GM21723 (cell line): ENCODE results near the gene TMEM52B.
"Not testable (repeated sequence)": the region's sequence is repeated elsewhere in the genome, so short reads cannot be mapped to it uniquely, and the experiment has no call there.

Experiments used
- ATAC-seq: cut with Tn5 transposase; IDR thresholded peaks from one replicate; pipeline ENCODE4 v1.9.1; 2021; ENCODE audit warnings: mild to moderate bottlenecking, moderate library complexity; ENCODE audit not compliant: unreplicated experiment

The TMEM52B gene

GRCh38 chr12:10211101-10211939 is 32.5 kb downstream of the TMEM52B start:
- no peak for ATAC-seq

GRCh38 chr12:10211940-10212738 is 33.3 kb downstream of the TMEM52B start:
- peak; percentile 69 for ATAC-seq

DNA sequence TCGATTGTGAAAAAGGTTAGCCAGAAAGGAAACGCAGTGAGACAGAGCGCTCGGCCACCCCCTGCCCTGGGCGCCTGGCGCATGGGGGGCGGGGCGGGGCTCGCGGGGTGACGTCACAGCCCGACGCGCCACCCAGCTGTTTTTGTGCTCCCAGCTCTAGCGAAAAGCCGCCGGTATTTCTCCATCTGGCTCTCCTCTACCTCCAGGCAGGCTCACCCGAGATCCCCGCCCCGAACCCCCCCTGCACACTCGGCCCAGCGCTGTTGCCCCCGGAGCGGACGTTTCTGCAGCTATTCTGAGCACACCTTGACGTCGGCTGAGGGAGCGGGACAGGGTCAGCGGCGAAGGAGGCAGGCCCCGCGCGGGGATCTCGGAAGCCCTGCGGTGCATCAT is 33.9 kb downstream of the TMEM52B start, which contains the start of gene GABARAPL1:
Gene GABARAPL1, plus strand, starts transcription at position 139 of the 393 bp plus-strand sequence. Its CDS starts 253 bp downstream, at position 392.
- peak; percentile 74 for ATAC-seq

DNA sequence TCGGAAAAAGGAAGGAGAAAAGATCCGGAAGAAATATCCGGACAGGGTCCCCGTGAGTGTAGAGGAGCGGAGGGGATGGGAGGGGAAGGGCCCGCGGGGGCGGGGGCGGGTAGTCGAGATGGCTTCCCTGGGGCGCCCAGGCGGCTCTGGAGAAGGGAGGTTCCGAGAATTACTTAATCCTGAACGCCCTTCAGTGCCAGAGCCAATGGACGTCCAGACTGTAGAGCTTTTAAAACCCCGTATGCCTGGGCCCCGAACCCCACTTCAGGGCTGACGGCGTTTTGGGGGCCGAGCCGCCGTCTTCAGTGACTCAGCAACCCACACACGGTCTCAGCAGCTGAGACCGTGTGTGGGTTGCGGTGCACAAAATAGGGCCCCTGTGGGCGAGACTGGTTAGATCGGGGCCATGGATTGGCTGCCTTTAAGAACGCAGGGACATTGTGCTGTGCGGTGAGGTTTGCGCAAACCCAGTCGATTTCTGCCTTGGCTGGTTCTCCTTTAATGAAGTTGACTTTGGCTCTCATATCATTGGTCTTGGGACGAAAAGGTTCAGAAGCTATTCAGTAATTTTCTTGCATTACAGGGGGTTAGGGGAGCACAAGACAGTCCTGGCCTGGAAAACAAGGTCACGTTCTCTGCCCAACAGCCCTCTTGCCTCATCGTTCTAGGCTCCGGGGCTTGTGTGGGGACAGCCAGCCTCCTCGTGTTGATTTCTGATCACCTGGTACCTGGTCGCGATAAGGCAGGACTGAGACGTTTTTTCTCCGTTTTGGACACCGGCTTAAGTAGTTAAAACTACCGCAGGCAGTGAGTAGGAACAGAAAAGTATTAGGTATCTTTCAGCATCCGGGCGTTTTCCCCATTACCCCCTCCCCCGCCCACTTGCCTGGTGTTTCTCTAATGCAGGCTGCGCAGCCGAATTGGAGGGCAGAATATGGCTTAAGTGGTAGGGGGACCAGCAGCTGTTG is 34.6 kb downstream of the TMEM52B start:
- peak; percentile 43 for ATAC-seq

DNA sequence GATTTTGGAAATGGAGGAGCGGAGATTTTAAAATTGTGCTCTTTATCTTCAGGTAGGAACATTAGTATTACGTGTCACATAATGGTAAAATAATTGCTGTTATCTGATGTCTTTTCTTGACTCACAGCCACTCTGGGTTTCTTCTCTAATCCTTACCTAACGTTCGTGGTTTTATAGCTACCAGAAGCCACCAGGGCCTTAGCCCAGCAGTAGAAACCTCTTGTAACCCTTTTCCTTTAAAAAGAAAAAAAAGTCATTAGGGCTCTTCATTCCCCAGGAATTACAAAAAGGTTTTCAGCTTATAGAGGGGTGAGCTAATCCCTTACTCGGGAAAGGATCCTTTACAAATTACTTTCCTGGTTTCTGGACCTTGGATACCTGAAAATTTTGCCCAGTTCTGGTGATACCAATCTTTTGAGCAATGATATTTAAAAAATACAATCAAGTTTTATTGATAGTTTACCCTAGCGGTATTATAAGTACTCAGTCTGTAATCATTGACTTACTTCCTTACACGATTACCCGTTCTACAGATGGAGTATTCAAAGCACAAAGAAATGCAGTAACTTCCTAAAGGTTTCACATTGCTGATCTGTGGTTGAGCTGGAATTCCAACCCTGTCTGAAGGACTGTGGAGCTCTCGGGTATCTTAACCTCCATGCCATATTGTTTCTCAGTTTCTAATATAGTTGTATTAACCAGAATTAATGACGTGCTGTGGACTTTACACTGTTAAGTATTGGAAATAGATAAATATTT is 35.5 kb downstream of the TMEM52B start:
- ATAC-seq, result no peak

- no peak for ATAC-seq
Observed at GRCh38 chr12:10214895-10215267, 36.0 kb downstream of the TMEM52B start.

- ATAC-seq, result no peak
Observed at GRCh38 chr12:10215436-10215835, 36.6 kb downstream of the TMEM52B start.

DNA sequence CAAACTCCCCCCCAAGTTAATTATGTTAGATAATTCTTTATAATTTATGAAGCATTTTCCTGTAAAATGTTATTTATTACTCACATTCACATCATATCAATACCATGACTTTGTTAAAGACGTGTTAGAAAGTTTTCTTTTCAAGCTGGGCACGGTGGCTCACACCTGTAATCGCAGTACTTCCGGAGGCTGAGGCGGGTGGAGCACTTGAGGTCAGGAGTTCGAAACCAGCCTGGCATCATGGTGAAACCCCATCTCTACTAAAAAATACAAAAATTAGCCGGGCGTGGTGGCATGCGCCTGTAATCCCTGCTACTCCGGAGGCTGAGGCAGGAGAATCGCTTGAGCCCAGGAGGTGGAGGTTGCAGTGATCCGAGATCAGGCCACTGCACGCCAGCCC is 37.1 kb downstream of the TMEM52B start:
- not testable (repeated sequence) for ATAC-seq

GRCh38 chr12:10218021-10218420 is 39.2 kb downstream of the TMEM52B start:
- ATAC-seq, result no peak

DNA sequence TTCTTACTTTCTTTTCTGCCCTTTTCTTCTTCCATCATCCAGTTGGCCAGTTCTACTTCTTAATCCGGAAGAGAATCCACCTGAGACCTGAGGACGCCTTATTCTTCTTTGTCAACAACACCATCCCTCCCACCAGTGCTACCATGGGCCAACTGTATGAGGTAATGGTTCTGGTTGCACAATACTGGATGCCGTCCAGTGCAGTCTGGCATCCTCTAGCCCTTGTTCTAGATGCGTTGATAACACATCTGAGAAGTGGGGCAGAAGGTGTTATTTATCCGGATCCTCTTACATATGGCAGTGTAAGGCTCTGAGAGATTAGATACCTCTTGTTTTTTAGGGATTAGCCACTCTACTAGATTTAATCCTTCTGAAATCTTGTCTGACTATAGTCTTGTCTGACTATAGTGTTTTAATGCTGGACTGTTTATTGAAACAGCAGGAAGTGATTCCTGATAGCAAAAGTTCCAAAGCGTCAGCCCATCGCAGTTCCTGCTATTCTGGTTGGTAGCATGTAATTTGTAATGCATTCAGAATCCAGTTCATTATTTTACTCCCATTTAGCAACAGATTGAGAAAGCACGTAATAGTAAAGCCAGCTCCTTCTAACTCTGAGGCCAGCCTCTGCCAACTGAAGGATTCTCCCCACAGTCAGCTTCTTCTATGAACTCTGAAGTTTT is 41.7 kb downstream of the TMEM52B start:
- no peak for ATAC-seq

DNA sequence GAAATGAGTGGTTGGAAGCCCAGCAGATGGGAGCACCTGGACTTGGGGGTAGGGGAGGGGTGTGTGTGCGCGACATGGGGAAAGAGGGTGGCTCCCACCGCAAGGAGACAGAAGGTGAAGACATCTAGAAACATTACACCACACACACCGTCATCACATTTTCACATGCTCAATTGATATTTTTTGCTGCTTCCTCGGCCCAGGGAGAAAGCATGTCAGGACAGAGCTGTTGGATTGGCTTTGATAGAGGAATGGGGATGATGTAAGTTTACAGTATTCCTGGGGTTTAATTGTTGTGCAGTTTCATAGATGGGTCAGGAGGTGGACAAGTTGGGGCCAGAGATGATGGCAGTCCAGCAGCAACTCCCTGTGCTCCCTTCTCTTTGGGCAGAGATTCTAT is 43.0 kb downstream of the TMEM52B start:
- ATAC-seq, result no peak

DNA sequence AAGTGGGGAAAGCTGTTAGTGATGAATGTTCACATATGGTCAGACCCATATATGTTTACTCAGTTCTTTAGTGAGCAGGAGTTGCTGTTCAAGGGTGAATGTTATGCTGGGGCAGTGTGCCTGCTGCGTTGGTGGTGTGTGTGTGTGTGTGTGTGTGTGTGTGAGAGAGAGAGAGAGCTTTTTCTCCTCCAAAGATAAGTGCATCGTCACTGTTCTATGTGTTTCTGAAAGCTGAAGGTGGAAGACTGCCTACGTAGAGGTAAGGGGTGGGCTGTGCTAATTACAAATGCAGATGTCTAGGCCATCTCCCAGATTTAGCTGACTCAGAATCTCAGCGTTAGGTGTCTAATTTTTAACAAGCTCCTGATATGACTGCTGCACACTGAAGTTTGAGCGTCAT is 44.4 kb downstream of the TMEM52B start:
- no peak for ATAC-seq

DNA sequence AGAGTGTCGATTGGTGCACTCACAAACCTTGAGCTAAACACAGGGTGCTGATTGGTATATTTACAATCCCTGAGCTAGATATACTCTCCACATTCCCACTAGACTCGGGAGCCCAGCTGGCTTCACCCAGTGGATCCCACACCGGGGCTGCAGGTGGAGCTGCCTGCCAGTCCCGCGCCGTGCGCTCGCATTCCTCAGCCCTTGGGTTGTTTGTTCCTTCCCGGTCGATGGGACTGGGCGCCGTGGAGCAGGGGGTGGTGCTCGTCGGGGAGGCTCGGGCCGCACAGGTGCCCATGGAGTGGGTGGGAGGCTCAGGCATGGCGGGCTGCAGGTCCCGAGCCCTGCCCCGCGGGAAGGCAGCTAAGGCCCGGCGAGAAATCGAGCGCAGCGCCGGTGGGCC is 46.6 kb downstream of the TMEM52B start:
- not testable (repeated sequence) for ATAC-seq

GRCh38 chr12:10226086-10226485 is 47.3 kb downstream of the TMEM52B start:
- ATAC-seq, result no peak

DNA sequence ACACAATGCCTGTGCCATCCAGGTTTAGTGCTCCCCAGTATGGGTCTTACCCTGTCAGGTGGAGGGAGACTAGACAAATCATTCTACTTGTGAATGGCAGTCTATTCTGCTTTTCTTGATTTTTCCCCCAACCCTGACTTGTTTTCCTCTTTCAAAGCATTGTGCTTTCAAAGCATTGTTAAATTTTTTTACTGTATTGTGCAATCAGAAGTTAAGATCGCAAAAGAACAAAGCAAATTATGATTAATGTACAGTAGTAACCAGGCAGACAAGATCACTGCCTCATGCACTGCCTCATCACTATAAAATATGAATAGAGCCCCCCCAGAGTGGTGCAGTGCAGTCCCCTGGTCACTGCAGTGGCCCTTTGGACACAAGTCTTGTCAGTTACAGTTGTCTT is 47.9 kb downstream of the TMEM52B start:
- ATAC-seq, result no peak

- ATAC-seq, result no peak
Observed at GRCh38 chr12:10227648-10228047, 48.8 kb downstream of the TMEM52B start.

DNA sequence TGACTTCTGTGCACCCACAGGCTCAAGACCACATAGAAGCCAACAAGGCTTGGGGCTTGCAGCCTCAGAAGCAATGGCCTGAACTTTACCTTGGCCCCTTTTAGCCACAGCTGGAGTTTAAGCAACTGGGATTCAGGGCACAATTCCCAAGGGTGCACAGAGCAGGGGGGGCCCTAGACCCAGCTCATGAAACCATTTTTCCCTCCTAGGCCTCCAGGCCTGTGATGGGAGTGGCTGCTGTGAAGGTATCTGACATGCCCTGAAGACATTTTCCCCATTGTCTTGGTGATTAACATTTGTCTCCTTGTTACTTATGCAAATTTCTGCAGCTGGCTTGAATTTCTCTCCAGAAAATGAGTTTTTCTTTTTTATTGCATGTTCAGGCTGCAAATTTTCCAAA is 55.7 kb downstream of the TMEM52B start:
- ATAC-seq, result no peak

DNA sequence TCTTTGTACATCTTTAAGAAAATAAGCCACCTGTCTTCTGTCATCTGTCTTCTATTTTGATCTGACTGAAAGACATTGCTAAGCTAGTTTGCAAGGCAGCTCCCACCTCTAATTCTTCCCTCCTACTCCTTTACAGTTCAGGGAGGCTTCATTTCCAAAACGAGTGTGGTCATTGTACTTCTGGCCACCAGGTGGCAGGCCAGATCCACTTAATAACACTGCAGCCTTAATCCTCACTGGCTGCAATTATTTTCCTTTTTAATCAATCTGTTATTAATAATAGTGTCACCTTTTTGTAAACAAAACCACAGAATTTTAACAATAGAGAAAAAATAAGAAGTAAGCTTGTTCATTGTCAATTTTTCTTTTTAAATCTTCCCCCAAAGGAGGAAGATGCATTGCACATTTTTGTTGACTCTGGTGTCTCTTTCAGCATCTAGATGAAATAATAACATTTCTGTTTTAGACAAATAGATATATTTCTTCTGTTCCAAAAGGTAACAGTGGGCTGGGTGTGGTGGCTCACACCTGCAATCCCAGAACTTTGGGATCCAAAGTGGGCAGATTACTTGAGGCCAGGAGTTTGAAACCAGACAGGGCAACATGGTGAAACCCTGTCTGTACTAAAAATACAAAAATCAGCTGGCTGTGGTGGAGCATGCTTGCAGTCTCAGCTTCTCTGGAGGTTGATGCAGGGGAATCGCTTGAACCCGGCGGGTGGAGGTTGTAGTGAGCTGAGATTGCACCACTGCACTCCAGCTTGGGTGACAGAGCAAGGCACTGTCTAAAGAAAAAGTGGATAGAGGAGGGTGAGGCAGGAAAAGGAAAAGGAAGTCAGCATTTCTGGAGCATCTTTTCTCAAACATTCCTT is 57.2 kb downstream of the TMEM52B start:
- no peak for ATAC-seq

DNA sequence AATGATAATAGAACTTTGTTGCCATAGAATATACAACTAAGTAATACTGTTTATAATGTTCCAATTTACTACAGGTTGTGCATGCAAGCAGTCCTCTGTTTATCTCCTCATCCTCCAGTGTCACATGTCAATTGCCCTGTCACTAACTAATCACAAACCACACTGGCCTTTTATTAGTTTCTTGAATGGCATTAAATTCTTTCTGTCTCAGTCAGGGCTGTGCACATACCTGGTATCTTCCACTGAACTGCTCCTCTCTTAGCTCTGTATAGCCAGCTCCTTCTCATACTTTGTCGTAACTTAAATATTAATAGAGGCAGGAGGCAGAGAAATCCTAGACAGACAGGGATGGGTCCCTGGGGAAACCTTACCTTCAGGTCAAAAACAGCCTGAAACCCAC is 57.9 kb downstream of the TMEM52B start:
- ATAC-seq, result no peak
